SU-DHL-6 (cell line): ENCODE data around the gene FBXO24.

Experiments
- CTCF ChIP-seq: fragments of 200-600 bp; sonication (generic); IDR thresholded peaks from one replicate; pipeline ENCODE4 v1.5.1; 2017; ENCODE audit warnings: antibody characterized with exemption, mild to moderate bottlenecking, low read length, moderate library complexity; ENCODE audit not compliant: insufficient read depth, poor library complexity, severe bottlenecking
- EZH2phosphoT487 ChIP-seq: fragments of 200-600 bp; sonication (generic), shearing (Covaris generic); conservative IDR thresholded peaks from 2 replicates; pipeline ENCODE4 v1.6.1; 2018; ENCODE audit warnings: mild to moderate bottlenecking, antibody characterized with exemption, low read length, moderate library complexity, mixed read lengths

- TF ChIP-seq CTCF, result peak; percentile 99
- no peak for TF ChIP-seq EZH2phosphoT487
Measured at GRCh38 chr7:100563809-100564400, 22.2 kb upstream of the FBXO24 start.
